H9 (cell line): ENCODE measurements around the gene MISP3. TPM values are rescaled to one million over a fixed set of nuclear protein-coding genes. Genes with fewer than 3 reads are reported as not detected.

Experiments
- DNase-seq: peaks from one replicate; pipeline ENCODE4 v3.0.0-alpha.2; 2017
- H2AFZ ChIP-seq: one replicate; pipeline ENCODE4 v1.6.1; 2013; ENCODE audit warnings: mild to moderate bottlenecking, low read length, control low read depth, moderate library complexity
- H2AK5ac ChIP-seq: 2 replicates; pipeline ENCODE4 v1.6.1; 2013; ENCODE audit warnings: low read length, control low read depth, mixed read lengths; ENCODE audit not compliant: insufficient read length
- H2BK120ac ChIP-seq: one replicate; pipeline ENCODE4 v1.6.1; 2013; ENCODE audit warnings: low read depth, mild to moderate bottlenecking, low read length, control low read depth, inconsistent platforms; ENCODE audit not compliant: poor library complexity, severe bottlenecking
- H2BK12ac ChIP-seq: 2 replicates; pipeline ENCODE4 v1.6.1; 2013; ENCODE audit warnings: low read length, control low read depth, mixed read lengths, low read depth; ENCODE audit not compliant: insufficient read length
- H2BK15ac ChIP-seq: 2 replicates; pipeline ENCODE4 v1.6.1; 2013; ENCODE audit warnings: low read depth, low read length, control low read depth
- H2BK20ac ChIP-seq: one replicate; pipeline ENCODE4 v1.6.1; 2013; ENCODE audit warnings: low read depth, mild to moderate bottlenecking, low read length, control low read depth, inconsistent platforms; ENCODE audit not compliant: poor library complexity, severe bottlenecking
- H2BK5ac ChIP-seq: 2 replicates; pipeline ENCODE4 v1.6.1; 2013; ENCODE audit warnings: low read length, control low read depth, mixed read lengths; ENCODE audit not compliant: insufficient read length
- H3K14ac ChIP-seq: 2 replicates; pipeline ENCODE4 v1.6.1; 2013; ENCODE audit warnings: low read length, control low read depth; ENCODE audit not compliant: insufficient read depth
- H3K18ac ChIP-seq: 2 replicates; pipeline ENCODE4 v1.6.1; 2013; ENCODE audit warnings: low read depth, mild to moderate bottlenecking, mixed read lengths, low read length, control low read depth; ENCODE audit not compliant: insufficient read length
- H3K23ac ChIP-seq: 2 replicates; pipeline ENCODE4 v1.6.1; 2013; ENCODE audit warnings: low read length, control low read depth, mixed read lengths, low read depth; ENCODE audit not compliant: insufficient read length
- H3K23me2 ChIP-seq: 2 replicates; pipeline ENCODE4 v1.6.1; 2013; ENCODE audit warnings: low read depth, mild to moderate bottlenecking, mixed read lengths, low read length, control low read depth; ENCODE audit not compliant: insufficient read length, poor library complexity, severe bottlenecking
- H3K27ac ChIP-seq: 2 replicates; pipeline ENCODE4 v1.5.1; 2013; ENCODE audit warnings: low read length, control low read depth, mixed read lengths, low read depth; ENCODE audit not compliant: insufficient read length
- H3K27me3 ChIP-seq: 2 replicates; pipeline ENCODE4 v1.6.1; 2013; ENCODE audit warnings: low read length, control low read depth, inconsistent platforms; ENCODE audit not compliant: insufficient read depth
- H3K4ac ChIP-seq: 2 replicates; pipeline ENCODE4 v1.6.1; 2013; ENCODE audit warnings: low read depth, mild to moderate bottlenecking, control low read depth, inconsistent platforms, low read length, moderate library complexity
- H3K4me1 ChIP-seq: 2 replicates; pipeline ENCODE4 v1.6.1; 2013; ENCODE audit warnings: low read length, control low read depth, inconsistent platforms; ENCODE audit not compliant: insufficient read depth
- H3K4me2 ChIP-seq: 2 replicates; pipeline ENCODE4 v1.6.1; 2013; ENCODE audit warnings: low read length, control low read depth, mixed read lengths; ENCODE audit not compliant: insufficient read length, insufficient read depth
- H3K56ac ChIP-seq: 2 replicates; pipeline ENCODE4 v1.6.1; 2013; ENCODE audit warnings: low read depth, mild to moderate bottlenecking, mixed read lengths, low read length, control low read depth; ENCODE audit not compliant: insufficient read length
- H3K79me1 ChIP-seq: 2 replicates; pipeline ENCODE4 v1.6.1; 2013; ENCODE audit warnings: low read depth, mild to moderate bottlenecking, moderate library complexity, low read length, control low read depth, inconsistent platforms; ENCODE audit not compliant: insufficient read depth, poor library complexity, severe bottlenecking
- H3K79me2 ChIP-seq: 2 replicates; pipeline ENCODE4 v1.6.1; 2013; ENCODE audit warnings: low read length, control low read depth, inconsistent platforms; ENCODE audit not compliant: insufficient read depth
- H3K9ac ChIP-seq: 2 replicates; pipeline ENCODE4 v1.6.1; 2013; ENCODE audit warnings: low read length, control low read depth, mixed read lengths; ENCODE audit not compliant: insufficient read length; ENCODE audit errors: extremely low read depth
- H3K9me3 ChIP-seq: one replicate; pipeline ENCODE4 v1.6.1; 2013; ENCODE audit warnings: low read depth, low read length, inconsistent platforms; ENCODE audit not compliant: control insufficient read depth
- H3T11ph ChIP-seq: one replicate; pipeline ENCODE4 v1.6.1; 2013; ENCODE audit warnings: mild to moderate bottlenecking, low read length, control low read depth, inconsistent platforms
- H4K20me1 ChIP-seq: one replicate; pipeline ENCODE4 v1.6.1; 2013; ENCODE audit not compliant: control insufficient read depth, insufficient read length, insufficient read depth
- H4K5ac ChIP-seq: 2 replicates; pipeline ENCODE4 v1.6.1; 2013; ENCODE audit warnings: low read depth, mild to moderate bottlenecking, mixed read lengths, low read length, control low read depth; ENCODE audit not compliant: insufficient read length
- H4K8ac ChIP-seq: replicated peaks from 2 replicates; pipeline ENCODE4 v1.6.1; 2013; ENCODE audit warnings: low read length, control low read depth, mixed read lengths, low read depth; ENCODE audit not compliant: insufficient read length
- H4K91ac ChIP-seq: 2 replicates; pipeline ENCODE4 v1.6.1; 2013; ENCODE audit warnings: low read depth, mild to moderate bottlenecking, moderate library complexity, mixed read lengths, low read length, control low read depth; ENCODE audit not compliant: insufficient read length
- H3K27ac Mint-ChIP-seq, 3 experiments: 2 replicates in 2 of 3; 3 replicates in 1 of 3; pipeline ENCODE4 v1.8.0; 2020 to 2021; ENCODE audit warnings: mixed read lengths in 3 of 3, mild to moderate bottlenecking in 1 of 3, moderate library complexity in 1 of 3
- H3K27me3 Mint-ChIP-seq: 2 replicates; pipeline ENCODE4 v1.8.0; 2021; ENCODE audit warnings: low read depth, mild to moderate bottlenecking, moderate library complexity, mixed read lengths
- H3K36me3 Mint-ChIP-seq, 3 experiments: 2 replicates in 2 of 3; 3 replicates in 1 of 3; pipeline ENCODE4 v1.8.0; 2020 to 2021; ENCODE audit warnings: low read depth in 3 of 3, mixed read lengths in 3 of 3; ENCODE audit not compliant: insufficient read depth in 1 of 3
- H3K4me1 Mint-ChIP-seq, 2 experiments: 2 replicates each; pipeline ENCODE4 v1.8.0; 2020; ENCODE audit warnings: mixed read lengths in 2 of 2
- H3K4me3 Mint-ChIP-seq, 2 experiments: 2 replicates in 1 of 2; 3 replicates in 1 of 2; pipeline ENCODE4 v1.8.0; 2020 to 2021; ENCODE audit warnings: mild to moderate bottlenecking in 2 of 2, mixed read lengths in 2 of 2, moderate library complexity in 1 of 2
- H3K9me3 Mint-ChIP-seq, 2 experiments: 2 replicates in 1 of 2; 3 replicates in 1 of 2; pipeline ENCODE4 v1.8.0; 2020; ENCODE audit warnings: mild to moderate bottlenecking in 2 of 2, mixed read lengths in 2 of 2, moderate library complexity in 1 of 2
- CTCF ChIP-seq: fragments of 200-600 bp; sonication (generic); conservative IDR thresholded peaks from 3 replicates; pipeline ENCODE4 v1.8.0; 2021; ENCODE audit warnings: antibody characterized with exemption, mild to moderate bottlenecking
- WGBS: extraction: QIAGEN DNeasy Blood & Tissue Kit; methylation state at CpG from one replicate; pipeline ENCODE4 v1.1.7; 2013; ENCODE audit warnings: missing lambda C conversion rate, low lambda C conversion rate, mixed read lengths; ENCODE audit not compliant: insufficient read length; ENCODE audit errors: extremely low coverage; 5-methylcytosine and 5-hydroxymethylcytosine counted together
- total RNA-seq: library from RNA; stranded (reverse); gene quantifications from 2 replicates; pipeline ENCODE4 v1.2.1, GENCODE V29; 2021

The MISP3 gene
- total RNA-seq, 1 experiment from 2014 or later = 0.26 TPM

GRCh38 chr19:14039181-14039580, 33.4 kb upstream of the MISP3 start:
- H3K9me3 Mint-ChIP-seq = no peaks in the 10 kb centered on the region
- H3K4me1 ChIP-seq = no peaks in the 10 kb centered on the region
- no peak overlapping the region for H2BK120ac ChIP-seq
- H2AFZ ChIP-seq = no peak overlapping the region
- no peak overlapping the region for H2BK12ac ChIP-seq
- no peak overlapping the region for H3K23ac ChIP-seq
- H2BK20ac ChIP-seq = no peak overlapping the region
- no peak overlapping the region for H3T11ph ChIP-seq
- H3K79me2 ChIP-seq = no peaks in the 10 kb centered on the region
- WGBS = no CpG with 5 or more reads among the region's 7 CpGs
- no peak overlapping the region for H3K14ac ChIP-seq
- H3K9me3 ChIP-seq = no peaks in the 10 kb centered on the region
- no peaks in the 10 kb centered on the region for H3K23me2 ChIP-seq
- H2BK5ac ChIP-seq = no peak overlapping the region
- H2BK15ac ChIP-seq = no peak overlapping the region
- no peaks in the 10 kb centered on the region for H4K20me1 ChIP-seq
- H3K56ac ChIP-seq = no peak overlapping the region
- H3K27ac Mint-ChIP-seq = no peak overlapping the region; a peak in 1 of 7 replicates
- DNase-seq = no peak
- H3K36me3 Mint-ChIP-seq = peaks cover 0 to 8% (median 3%) of the 10 kb centered on the region in 3 experiments; a peak in 4 of 7 replicates
- no peak overlapping the region for H3K4me3 Mint-ChIP-seq
- no peak for TF ChIP-seq CTCF
- H3K27me3 Mint-ChIP-seq = no peaks in the 10 kb centered on the region
- H2AK5ac ChIP-seq = no peak overlapping the region
- H4K8ac ChIP-seq = no peak overlapping the region
- no peak overlapping the region for H3K27ac ChIP-seq
- H3K18ac ChIP-seq = no peak overlapping the region
- H3K27me3 ChIP-seq = no peaks in the 10 kb centered on the region
- H4K5ac ChIP-seq = no peak overlapping the region
- H3K4me2 ChIP-seq = no peak overlapping the region
- H4K91ac ChIP-seq = no peak overlapping the region
- no peak overlapping the region for H3K9ac ChIP-seq
- no peaks in the 10 kb centered on the region for H3K79me1 ChIP-seq
- no peak overlapping the region for H3K4ac ChIP-seq
- H3K4me1 Mint-ChIP-seq = peaks cover 5 to 7% of the 10 kb centered on the region in 2 experiments; a peak in 3 of 4 replicates
